Endometrium (tissue), 2 donors: Measurements from ENCODE around the gene MAEL.
"Not testable (repeated sequence)": the region's sequence is repeated elsewhere in the genome, so short reads cannot be mapped to it uniquely, and the experiment has no call there.

Source experiments
- FAIRE-seq: peaks from 2 replicates; lab custom pipeline; 2012; peaks lifted over from hg19 to GRCh38; lab: Jason Lieb, UNC
- donor health status: control.
- donor health status: control.

MAEL gene

DNA sequence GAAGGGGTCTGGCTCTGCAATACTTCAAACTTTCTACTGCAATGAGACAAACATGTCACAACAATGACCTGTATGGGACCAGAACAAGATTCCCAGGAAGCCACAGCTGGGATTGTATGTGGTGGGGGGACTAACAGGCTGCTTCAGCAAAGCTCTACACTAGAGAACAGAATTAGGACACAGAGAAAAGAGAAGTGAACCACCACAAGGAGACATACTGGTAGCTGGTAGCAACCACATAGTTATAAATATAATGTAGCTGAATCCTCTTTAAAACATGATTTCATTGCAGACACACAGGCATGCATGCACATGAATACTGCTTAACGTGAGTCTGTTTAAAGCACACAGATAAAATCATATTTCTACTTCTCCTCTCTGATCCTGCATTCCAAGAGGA is 10.3 kb upstream of the MAEL start:
- FAIRE-seq, result no peak

DNA sequence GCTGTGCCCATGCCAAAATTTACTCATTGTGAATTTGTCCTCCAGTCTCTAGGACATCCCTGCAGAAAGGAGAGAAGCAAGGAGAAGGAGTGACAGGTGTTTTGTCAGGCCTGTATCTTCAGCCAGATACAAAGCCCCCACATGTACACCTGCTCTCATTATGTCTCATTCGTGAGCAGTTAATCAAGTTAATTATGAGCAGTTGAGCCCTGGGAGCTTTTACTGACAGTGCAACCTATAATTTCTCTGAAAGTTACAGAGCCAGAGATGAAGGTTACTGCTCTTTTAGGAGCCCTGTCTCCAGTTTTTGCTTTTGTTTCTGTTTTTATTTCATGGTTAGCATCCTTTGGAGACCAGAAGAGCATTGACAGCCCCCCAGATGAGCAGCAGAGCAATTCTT is 8.7 kb upstream of the MAEL start:
- no peak for FAIRE-seq

DNA sequence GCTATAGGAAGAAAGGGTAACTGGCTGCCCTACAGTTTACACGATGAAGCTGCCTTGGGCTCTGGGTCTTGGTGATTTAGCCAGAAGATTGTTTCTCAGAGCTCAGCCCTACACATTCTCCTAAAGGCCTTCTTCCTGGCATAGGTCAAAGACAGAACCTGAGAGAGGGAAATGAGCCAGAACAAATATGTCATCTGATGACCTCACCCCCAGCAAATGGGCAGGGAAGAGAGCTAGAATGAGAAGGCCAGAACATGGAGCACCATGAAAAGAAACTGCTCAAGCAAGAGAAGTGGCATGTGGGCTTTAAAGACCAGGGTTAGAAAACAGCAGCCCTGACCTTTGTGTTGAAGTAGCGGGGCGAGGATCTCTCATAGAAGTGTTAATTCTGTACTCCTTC is 8.3 kb upstream of the MAEL start:
- FAIRE-seq, result no peak

DNA sequence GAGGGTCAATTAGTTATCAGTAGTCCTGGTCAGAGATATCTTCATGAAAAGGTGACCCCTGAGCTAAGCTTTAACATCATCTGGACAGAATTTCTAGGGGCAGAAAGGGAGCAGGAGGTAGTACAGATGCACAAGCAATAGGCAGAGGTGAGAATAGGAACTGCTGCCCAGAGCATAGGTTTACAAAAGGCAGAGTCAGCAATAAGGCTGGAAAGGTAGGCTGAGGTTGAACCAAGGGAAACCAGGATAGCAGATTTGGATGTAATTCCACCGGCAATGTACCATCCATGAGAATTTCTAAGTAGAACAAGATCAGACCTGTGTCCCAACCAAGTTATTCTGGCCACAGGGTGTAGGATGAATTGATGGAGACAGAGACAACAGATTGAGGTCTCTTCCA is 7.5 kb upstream of the MAEL start:
- no peak for FAIRE-seq

DNA sequence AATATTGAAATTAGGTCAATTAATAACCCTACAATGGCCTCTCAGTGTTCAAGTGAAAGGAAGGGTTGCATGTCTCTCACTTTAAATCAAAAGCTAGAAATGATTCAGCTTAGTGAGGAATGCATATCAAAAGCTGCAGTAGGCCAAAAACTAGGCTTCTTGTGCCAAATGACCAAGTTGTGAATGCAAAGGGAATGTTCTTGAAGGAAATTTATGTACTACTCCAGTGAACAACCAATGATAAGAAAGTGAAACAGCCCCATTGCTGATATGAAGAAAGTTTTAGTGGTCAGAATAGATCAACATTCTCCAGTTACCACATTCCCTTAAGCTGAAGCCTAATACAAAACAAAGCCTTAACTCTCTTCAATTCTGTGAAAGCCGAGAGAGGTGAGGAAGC is 10.0 kb downstream of the MAEL start:
- no peak for FAIRE-seq

DNA sequence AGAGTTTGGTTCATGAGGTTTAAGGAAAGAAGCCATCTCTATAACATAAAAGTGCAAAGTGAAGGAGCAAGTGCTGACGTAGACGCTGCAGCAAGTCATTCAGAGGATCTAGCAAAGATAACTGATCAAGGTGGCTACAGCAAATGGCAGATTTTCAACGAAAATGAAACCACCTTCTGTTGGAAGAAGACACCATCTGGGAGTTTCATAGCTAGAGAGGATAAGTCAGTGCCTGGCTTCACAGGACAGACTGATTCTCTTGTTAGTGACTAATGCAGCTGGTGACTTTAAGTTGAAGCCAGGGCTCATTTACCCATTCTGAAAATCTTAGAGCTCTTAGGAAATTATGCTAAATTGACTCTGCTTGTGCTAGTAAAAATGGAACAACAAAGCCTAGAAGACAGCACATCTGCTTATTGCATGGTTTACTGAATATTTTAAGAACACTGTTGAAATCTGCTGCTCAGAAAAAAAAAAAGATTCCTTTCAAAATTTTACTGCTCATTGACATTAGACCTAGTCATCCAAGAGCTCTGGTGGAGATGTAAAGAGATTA is 10.5 kb downstream of the MAEL start:
- no peak for FAIRE-seq

DNA sequence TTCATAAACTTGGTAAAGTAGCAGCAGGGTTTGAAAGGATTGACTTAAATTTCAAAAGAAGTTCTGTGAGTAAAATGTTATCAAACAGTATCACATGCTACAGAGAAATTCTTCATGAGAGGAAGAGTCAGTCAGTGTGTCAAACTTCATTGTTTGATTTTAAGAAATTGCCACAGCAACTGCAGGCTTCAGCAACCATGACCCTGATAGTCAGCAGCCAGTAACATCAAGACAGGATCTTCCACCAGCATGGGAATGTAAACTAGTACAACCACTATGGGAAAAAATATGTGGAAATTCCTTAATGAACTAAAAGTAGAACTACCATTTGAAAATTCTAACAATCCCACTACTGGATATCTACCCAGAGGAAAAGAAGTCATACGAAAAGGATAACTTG is 11.5 kb downstream of the MAEL start:
- FAIRE-seq, result no peak

DNA sequence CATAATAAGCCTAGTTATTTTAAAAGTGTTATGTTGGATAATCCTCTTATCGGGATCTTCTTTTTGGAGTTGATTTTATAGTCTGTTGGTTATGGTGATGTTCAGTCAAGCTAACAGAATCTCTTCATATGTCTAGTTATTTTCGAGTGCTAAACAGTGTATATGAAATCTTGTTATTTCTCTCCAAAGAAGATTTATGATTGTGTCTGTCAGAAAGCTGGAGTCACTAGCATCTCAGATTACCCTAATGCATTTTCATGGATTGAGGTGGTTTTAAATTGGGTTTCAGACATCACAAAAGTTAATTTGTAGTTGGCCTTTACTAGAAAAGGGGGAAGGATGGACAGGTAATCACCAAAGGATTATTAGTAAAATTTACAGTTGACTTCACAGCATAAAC is 13.3 kb downstream of the MAEL start:
- FAIRE-seq, result no peak

DNA sequence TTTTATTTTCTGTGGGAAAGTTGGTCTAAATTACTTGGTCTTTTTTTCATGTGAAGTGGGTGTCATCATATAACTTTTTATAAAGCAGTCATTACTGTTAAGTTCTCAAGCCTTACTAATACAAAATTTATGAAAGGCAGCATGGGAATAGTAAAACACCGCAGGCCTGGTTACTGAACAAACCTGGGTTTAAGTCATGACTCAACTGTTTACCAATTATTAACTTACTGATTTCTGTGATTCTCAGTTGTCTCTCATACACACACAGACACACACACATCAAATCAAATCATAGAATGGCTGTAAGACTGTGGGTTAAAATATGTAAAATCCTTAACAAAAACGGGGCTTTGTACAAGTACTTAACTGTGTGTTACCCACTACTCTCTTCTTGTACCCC is 14.6 kb downstream of the MAEL start:
- FAIRE-seq, result no peak

DNA sequence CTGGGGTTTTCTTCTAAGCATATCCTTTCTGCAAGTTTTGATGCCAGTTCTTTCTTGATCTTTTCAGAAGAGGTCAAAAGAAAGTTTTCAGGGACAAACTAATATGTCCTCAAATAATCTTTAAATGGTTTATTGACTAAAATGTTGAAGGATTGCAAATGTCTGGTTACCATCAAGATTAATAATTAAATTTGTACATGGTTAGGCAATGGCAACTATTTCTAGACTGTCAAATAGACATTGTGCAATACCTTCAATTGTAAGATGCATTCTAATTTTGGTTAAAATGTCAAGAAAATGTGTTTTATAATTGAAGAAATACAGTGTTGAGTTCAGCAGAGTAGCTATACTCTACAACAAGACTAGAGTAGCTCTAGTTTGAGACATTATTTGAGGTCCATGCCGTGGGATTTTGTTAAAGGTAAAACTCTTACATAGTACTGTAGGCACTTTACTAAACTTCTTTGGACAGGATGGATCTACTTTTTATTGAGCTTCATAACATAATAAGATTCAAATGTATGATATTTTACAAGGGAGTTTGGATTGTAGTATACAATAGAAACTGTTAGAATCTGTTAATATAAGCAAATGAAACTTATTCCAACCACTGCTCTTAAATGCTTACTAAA is 22.6 kb downstream of the MAEL start:
- no peak for FAIRE-seq

DNA sequence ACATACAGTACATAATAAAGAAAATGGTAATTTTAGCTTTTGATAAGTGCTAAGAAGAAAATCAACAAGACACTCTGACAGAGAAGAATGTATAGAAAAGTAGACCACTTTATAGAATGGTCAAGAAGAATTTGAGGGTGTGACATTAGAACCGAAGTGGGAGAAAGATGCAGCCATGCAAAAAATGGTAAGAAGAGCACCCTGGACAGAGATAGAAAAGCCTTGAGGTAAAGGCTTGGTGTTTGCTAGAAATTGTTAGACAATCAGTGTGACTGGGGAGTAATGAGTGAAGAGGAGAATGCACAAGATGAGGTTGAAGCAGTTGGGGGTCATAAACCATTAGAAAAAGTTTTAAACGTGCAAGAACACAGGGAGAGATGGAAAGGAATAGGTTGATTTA is 23.5 kb downstream of the MAEL start:
- FAIRE-seq, result no peak

DNA sequence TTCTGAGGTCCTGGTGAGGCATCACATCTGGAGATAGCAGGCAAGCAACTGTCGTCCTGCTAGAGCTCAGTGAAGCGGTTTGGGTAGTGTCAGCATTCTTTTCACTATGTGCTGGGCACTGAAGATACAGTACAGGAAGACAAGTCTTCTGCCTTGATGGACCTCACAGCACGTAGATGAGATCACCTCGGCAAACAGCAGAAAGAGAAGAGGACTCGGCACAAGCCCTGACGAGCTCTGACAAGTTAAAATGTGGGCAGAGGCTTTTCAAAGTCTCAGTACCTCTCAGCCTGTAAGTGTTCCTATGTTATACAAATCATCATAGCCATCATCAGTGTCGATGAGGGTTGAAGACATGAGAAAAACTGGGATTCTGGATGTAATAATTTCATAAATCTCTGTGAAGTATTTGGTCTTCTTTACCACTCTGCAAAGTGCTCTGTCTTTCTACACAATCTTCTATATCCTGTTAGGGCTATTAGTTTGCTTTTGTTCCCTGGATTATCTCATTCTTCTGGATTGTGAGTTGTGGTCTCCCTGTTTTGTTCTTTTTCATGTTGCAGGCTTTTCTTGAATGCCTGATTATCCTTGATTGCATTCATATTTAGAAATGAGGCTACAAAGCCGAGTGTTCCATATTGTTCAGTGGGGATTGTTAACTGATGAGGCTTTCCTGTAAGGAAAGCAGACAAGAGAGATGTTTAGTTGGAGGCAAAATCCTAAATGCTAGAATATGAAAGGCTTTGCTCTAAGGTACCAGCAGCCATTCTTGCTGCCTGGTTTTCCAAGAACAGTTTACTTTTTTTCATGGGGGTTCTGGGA is 24.2 kb downstream of the MAEL start:
- no peak for FAIRE-seq

DNA sequence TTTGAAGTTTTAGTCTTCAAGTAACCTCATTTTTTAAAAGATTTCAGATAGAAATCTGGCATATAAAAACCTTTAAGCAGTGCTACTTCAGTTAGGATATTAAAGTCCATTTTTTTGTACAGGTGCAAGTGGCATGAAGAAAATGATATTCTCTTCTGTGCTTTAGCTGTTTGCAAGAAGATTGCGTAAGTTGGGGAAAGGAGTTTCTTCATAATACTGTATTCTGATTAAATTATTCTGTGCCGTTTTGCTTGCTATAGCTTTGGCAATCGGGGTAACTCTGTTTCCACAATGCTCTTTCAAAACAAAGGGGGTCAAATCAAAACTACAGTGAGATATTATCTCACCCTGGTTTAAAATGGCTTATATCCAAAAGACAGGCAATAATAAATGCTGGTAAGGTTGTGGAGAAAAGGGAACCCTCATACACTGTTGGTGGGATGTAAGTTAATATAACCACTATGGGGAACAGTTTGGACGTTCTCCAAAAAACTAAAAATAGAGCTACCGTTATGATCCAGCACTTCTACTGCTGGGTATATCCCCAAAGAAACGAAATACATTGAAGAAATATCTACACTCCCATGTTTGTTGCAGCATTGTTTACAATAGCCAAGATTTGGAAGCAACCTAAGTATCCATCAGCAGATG is 27.1 kb downstream of the MAEL start:
- FAIRE-seq, result no peak

DNA sequence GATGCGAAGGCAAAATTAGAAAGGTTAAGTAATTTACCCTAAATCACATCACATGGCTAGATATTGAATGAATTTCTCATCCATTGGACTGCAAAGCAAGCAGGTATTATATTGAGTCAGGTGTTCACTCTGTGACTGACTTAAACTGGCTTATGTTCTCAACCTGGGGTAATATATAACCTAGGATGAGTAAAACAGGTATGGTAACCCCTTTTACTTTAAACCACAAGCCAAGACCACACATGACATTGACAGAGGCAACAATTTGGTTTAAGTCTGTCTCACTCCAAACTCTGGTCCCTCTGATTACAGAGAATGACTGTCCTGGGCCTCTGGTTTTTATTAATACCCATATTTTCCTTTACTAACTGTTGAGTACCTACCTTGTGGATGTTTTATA is 33.3 kb downstream of the MAEL start:
- no peak for FAIRE-seq

DNA sequence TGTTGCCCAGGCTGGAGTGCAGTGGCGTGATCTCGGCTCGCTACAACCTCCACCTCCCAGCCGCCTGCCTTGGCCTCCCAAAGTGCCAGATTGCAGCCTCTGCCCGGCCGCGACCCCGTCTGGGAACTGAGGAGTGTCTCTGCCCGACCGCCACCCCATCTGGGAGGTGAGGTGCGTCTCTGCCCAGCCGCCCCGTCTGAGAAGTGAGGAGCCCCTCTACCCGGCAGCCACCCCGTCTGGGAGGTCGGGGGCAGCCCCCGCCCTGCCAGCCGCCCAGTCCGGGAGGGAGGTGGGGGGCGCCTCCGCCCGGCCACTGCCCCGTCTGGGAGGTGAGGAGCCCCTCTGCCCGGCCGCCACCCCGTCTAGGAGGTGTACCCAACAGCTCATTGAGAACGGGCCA is 40.5 kb downstream of the MAEL start:
- not testable (repeated sequence) for FAIRE-seq

DNA sequence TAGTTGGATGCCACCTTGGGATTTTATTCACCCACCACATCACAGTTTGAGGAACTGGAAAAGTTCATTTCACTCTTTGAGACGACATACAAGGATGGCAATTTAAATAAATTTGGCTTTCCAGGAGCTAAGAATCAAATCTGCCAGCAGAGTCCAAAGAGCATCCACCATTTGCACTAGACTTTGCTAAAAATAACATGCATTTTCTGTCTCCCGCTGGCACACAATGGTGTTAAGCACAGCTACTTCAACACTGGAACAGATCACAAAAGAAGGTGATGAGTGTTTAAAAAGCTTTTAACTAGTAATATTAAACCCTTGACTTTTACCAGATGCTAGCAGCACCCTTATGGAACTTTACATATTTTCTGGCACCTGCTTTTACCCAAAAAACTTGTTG is 44.6 kb downstream of the MAEL start:
- FAIRE-seq, result no peak

DNA sequence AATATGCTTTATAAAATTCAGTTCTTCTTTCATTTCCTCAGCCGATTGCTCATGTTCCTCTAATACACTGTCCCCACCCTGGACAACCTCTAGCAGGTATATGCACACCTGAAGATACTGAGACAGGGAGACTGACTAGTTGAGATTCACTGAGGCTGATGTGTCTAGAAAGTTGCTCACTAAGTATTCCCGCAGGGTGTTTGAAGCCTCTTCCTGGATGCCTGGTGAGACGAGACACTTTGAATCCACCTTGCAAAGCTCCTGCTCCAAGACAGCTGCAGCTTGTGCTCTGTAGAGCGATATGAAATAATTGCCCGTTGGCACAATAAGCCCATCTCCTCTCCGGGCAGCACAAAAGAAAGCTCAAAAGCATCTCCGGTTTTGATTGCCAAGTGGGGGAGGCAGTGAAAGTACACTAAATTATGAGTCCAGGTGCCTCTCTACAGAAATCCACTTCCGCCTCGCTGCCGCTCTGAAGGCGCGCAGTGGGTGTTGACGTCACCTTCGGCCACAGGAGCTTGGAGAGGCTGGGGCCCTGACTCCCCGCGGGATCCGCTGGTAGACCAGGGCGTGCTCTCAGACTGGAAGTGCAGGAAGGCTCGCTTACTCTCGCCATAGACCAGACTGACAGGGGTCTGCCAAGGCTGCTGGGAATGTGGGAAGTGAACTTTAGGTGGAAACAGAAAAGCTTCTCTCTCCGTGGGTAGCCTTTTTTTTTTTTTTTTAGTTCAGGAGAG is 54.8 kb downstream of the MAEL start:
- no peak for FAIRE-seq

DNA sequence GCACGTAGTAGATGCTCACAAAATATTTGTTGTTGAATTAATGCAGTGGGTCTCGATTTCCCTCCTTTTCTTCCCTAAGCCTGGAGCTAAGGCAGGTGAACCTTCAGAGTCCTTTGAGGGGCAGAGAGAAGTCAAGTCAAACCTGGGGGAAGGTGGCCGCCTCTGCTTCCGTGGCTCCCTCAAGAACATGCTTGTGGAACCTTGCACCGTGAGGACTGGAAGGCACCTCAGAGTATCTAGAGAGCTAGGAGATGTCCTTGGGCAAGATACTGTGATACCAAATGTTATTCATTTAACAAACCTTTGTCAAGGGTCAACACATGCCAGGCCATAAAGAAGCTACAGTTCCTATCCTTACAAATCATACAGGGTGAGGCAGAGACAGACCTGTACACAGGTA is 62.8 kb downstream of the MAEL start:
- no peak for FAIRE-seq

DNA sequence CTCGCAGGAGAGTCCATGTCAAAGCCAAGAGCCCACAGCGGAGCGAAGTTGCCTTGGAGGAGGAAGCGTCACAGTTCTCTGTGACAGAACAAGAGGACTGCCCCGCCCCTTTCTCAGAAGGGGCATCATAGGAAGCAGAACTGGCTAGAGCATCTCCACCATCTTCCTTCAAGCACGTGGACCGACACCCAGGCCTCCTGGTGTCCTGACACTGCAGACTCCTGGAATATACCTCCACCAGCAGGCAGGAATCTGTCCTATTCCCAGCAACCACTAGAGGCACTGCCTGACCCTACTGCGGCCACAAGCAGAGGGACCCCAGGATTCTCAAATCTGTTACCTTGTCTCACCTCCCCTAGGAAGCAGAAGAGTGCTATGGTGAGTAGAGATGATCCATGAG is 63.3 kb downstream of the MAEL start:
- no peak for FAIRE-seq

DNA sequence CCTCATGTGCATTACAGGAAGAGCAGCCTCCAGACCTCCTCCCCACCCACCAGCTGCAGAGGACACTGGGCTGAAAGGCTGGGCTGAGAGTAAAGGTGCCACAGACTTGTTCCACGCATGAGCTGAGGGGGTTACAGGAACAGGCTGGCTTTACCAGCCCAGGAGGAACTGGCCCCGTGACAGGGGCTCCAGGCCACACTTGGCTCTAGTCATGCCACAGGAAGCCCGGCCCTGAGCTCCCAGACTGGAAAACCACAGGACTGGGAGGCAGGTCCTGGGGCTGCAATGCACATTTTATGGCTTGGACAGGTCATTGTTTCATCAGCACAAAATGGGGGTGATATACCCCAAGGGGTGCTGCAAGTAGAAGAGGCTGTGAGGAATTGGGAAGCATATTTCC is 65.5 kb downstream of the MAEL start:
- FAIRE-seq, result no peak

DNA sequence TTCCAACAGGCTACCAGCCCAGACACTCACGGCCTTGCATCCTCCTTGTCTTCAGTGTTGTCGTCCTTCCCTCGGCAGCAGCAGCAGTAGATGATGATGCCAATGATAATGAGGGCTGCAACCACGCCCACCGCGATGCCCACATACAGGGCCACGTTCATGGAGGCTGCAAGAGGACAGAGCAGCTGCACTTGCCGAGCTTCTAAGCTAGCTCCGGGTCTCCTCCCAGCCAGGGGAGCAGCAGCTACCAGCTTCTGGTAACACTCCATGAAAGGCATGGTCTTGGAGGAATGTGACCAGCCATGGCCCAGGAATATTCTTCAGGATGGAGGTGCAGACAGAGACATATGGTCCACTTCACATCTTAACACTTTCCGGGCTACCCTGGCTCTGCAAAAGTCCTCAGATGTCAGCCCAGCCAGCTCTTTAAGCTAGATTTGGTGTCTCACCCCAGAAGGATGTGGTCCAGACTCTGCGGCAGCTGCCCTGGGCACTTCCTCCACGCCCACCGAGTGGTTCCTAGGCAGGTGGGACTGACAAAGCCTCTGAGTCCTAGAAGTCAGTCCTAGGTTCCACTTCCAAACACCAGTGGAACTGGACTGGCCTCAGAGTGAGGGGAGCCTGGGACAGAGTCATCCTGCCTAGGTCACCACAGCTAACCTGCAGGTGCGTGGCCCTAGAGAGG is 66.0 kb downstream of the MAEL start:
- FAIRE-seq, result no peak
